Upper lobe of left lung (tissue), 4 donors: ENCODE results near the gene REPIN1.

Experiments used
- CTCF ChIP-seq, 6 experiments: fragments of 450-650 bp in 4 of 6; fragments of 200-600 bp in 2 of 6; sonication (generic) in 2 of 6; IDR thresholded peaks; one replicate each; pipeline ENCODE4 v1.5.1; 2016 to 2019; ENCODE audit warnings: antibody characterized with exemption in 6 of 6
- EP300 ChIP-seq, 4 donors: sonication (generic); formaldehyde crosslinking; IDR thresholded peaks; one replicate each; pipeline ENCODE4 v1.5.1; 2017; ENCODE audit warnings: antibody characterized with exemption in 4 of 4, control low read depth in 2 of 4
- POLR2A ChIP-seq, 4 donors: fragments of 450-650 bp; IDR thresholded peaks; one replicate each; pipeline ENCODE4 v1.5.1; 2016 to 2017; ENCODE audit warnings: antibody characterized with exemption in 4 of 4, mild to moderate bottlenecking in 2 of 4
- POLR2AphosphoS5 ChIP-seq, 2 donors: sonication (generic); formaldehyde crosslinking; IDR thresholded peaks; one replicate each; pipeline ENCODE4 v1.5.1; 2017; ENCODE audit warnings: antibody characterized with exemption in 2 of 2

GRCh38 chr7:150371996-150372270 lies 3.3 kb downstream of the REPIN1 start:
- no peak for TF ChIP-seq CTCF (IDR thresholded peaks at IDR 0.05)
- no peak for TF ChIP-seq POLR2A (IDR thresholded peaks at IDR 0.05)
- TF ChIP-seq POLR2AphosphoS5 (IDR thresholded peaks at IDR 0.05): no peak
- TF ChIP-seq EP300 (IDR thresholded peaks at IDR 0.05): no peak
